ENCODE data around the gene ROBO1.
"Not testable (repeated sequence)": the region's sequence is repeated elsewhere in the genome, so short reads cannot be mapped to it uniquely, and the experiment has no call there.

The ROBO1 gene

GRCh38 chr3:78894787-78895186 is 873.0 kb downstream of the ROBO1 start:
- no peak for DNase-seq

- no peak for DNase-seq
Observed at GRCh38 chr3:78893161-78893560, 874.6 kb downstream of the ROBO1 start.

- no peak for DNase-seq
Observed at GRCh38 chr3:78889348-78889747, 878.5 kb downstream of the ROBO1 start.

GRCh38 chr3:78888635-78889034 is 879.2 kb downstream of the ROBO1 start:
- no peak for DNase-seq

- no peak for DNase-seq
Observed at GRCh38 chr3:78887547-78888011, 880.2 kb downstream of the ROBO1 start.

GRCh38 chr3:78887029-78887428 is 880.8 kb downstream of the ROBO1 start:
- no peak for DNase-seq

GRCh38 chr3:78884567-78884966 is 883.2 kb downstream of the ROBO1 start:
- not testable (repeated sequence) for DNase-seq

GRCh38 chr3:78882251-78882650 is 885.5 kb downstream of the ROBO1 start:
- DNase-seq = no peak

- DNase-seq = no peak
Observed at GRCh38 chr3:78881501-78881900, 886.3 kb downstream of the ROBO1 start.

GRCh38 chr3:78880603-78881461 is 887.0 kb downstream of the ROBO1 start:
- no peak for DNase-seq

GRCh38 chr3:78879295-78879860 is 888.4 kb downstream of the ROBO1 start:
- DNase-seq = no peak

- DNase-seq = no peak
Observed at GRCh38 chr3:78878789-78879188, 889.0 kb downstream of the ROBO1 start.

GRCh38 chr3:78878011-78878410 is 889.8 kb downstream of the ROBO1 start:
- no peak for DNase-seq

- no peak for DNase-seq
Observed at GRCh38 chr3:78875851-78876250, 891.9 kb downstream of the ROBO1 start.

GRCh38 chr3:78875436-78875835 is 892.4 kb downstream of the ROBO1 start:
- DNase-seq = no peak

- DNase-seq = no peak
Observed at GRCh38 chr3:78873641-78874040, 894.2 kb downstream of the ROBO1 start.

GRCh38 chr3:78872195-78872594 is 895.6 kb downstream of the ROBO1 start:
- no peak for DNase-seq

GRCh38 chr3:78871048-78871447 is 896.8 kb downstream of the ROBO1 start:
- no peak for DNase-seq

GRCh38 chr3:78870484-78870883 is 897.3 kb downstream of the ROBO1 start:
- DNase-seq = no peak

- DNase-seq = no peak
Observed at GRCh38 chr3:78868570-78868969, 899.2 kb downstream of the ROBO1 start.

- no peak for DNase-seq
Observed at GRCh38 chr3:78867409-78868372, 900.1 kb downstream of the ROBO1 start.

GRCh38 chr3:78863306-78864203 is 904.2 kb downstream of the ROBO1 start:
- no peak for DNase-seq

Data from hematopoietic multipotent progenitor cell treated with erythropoietin and hydrocortisone succinate and interleukin-3 and kit ligand, for 6 days (in vitro differentiated cells).